Erythroblast (primary cell): ENCODE measurements around the gene SEPTIN11.

Experiments
- DNase-seq, 2 experiments: peaks; one replicate each; lab custom pipeline; 2025; lab: John Stamatoyannopoulos, UW
- GATA1 ChIP-seq: IDR thresholded peaks from 2 replicates; pipeline ENCODE4 v1.6.1; 2011; ENCODE audit warnings: low read depth, mild to moderate bottlenecking, control low read depth, low read length, moderate library complexity
- POLR2A ChIP-seq: IDR thresholded peaks from 2 replicates; pipeline ENCODE4 v1.6.1; 2011; ENCODE audit warnings: mild to moderate bottlenecking, low read length

Gene SEPTIN11

GRCh38 chr4:76949276-76950051, at the start of gene SEPTIN11:
TSS of gene SEPTIN11 (plus strand) at chr4:76949752. CDS start at chr4:76949904, 152 bp downstream.
- DNase-seq: peak; percentile 93 to 94
- TF ChIP-seq POLR2A (peak; percentile 65), GATA1 (no peak)

- no peak for DNase-seq
- TF ChIP-seq GATA1 (no peak), POLR2A (no peak)
Observed at GRCh38 chr4:76902233-76902890, 47.2 kb upstream of the SEPTIN11 start.

GRCh38 chr4:76904646-76905190, 44.8 kb upstream of the SEPTIN11 start:
- no peak for DNase-seq
- no peak for TF ChIP-seq GATA1
- no peak for TF ChIP-seq POLR2A

- no peak for TF ChIP-seq POLR2A
- no peak for TF ChIP-seq GATA1
Observed at GRCh38 chr4:76905521-76905920, 44.0 kb upstream of the SEPTIN11 start.

GRCh38 chr4:76909711-76910110, 39.8 kb upstream of the SEPTIN11 start:
- TF ChIP-seq GATA1 (no peak), POLR2A (no peak)
- no peak for DNase-seq

More at GRCh38 chr4:76905521-76905920, 44.0 kb upstream of the SEPTIN11 start:
- DNase-seq: no peak

GRCh38 chr4:76920715-76921114, 28.8 kb upstream of the SEPTIN11 start:
- TF ChIP-seq POLR2A (no peak), GATA1 (no peak)
- no peak for DNase-seq

GRCh38 chr4:76923619-76924357, 25.8 kb upstream of the SEPTIN11 start:
- TF ChIP-seq GATA1 (no peak), POLR2A (no peak)
- DNase-seq: no peak

GRCh38 chr4:76926841-76927240, 22.7 kb upstream of the SEPTIN11 start:
- DNase-seq: no peak
- TF ChIP-seq GATA1 (no peak), POLR2A (no peak)

- DNase-seq: no peak
- TF ChIP-seq GATA1 (no peak), POLR2A (no peak)
Observed at GRCh38 chr4:76930685-76931084, 18.9 kb upstream of the SEPTIN11 start.

GRCh38 chr4:76931087-76931486, 18.5 kb upstream of the SEPTIN11 start:
- TF ChIP-seq POLR2A: no peak
- TF ChIP-seq GATA1: no peak
- DNase-seq: no peak

GRCh38 chr4:76931576-76932276, 17.8 kb upstream of the SEPTIN11 start:
- TF ChIP-seq POLR2A: no peak
- no peak for TF ChIP-seq GATA1
- no peak for DNase-seq

- TF ChIP-seq GATA1: no peak
- no peak for TF ChIP-seq POLR2A
- DNase-seq: no peak
Observed at GRCh38 chr4:76939184-76939583, 10.4 kb upstream of the SEPTIN11 start.

GRCh38 chr4:76943129-76943620, 6.4 kb upstream of the SEPTIN11 start:
- TF ChIP-seq POLR2A: no peak
- peak in 1 of 2 experiments; percentile 39 for DNase-seq
